Gastrocnemius medialis (tissue), 4 donors: ENCODE data around the gene PLPPR1.

Source experiments
- POLR2A ChIP-seq, 2 donors: fragments of 450-650 bp; IDR thresholded peaks; one replicate each; pipeline ENCODE4 v1.6.1; 2017; ENCODE audit warnings: antibody characterized with exemption in 2 of 2, mild to moderate bottlenecking in 2 of 2, moderate library complexity in 2 of 2
- TF ChIP-seq, protein P1 (sequence below), 5 experiments: fragments of 450-650 bp in 3 of 5; fragments of 200-600 bp in 2 of 5; sonication (generic) in 2 of 5; IDR thresholded peaks in 4 of 5; conservative IDR thresholded peaks in 1 of 5; 1 replicate in 4 of 5; 2 replicates in 1 of 5; pipeline ENCODE4 v1.5.1; 2016 to 2019; ENCODE audit warnings: antibody characterized with exemption in 5 of 5, mild to moderate bottlenecking in 3 of 5, moderate library complexity in 3 of 5

GRCh38 chr9:101367323-101367722 is 338.8 kb downstream of the PLPPR1 start:
- TF ChIP-seq, protein P1, sequence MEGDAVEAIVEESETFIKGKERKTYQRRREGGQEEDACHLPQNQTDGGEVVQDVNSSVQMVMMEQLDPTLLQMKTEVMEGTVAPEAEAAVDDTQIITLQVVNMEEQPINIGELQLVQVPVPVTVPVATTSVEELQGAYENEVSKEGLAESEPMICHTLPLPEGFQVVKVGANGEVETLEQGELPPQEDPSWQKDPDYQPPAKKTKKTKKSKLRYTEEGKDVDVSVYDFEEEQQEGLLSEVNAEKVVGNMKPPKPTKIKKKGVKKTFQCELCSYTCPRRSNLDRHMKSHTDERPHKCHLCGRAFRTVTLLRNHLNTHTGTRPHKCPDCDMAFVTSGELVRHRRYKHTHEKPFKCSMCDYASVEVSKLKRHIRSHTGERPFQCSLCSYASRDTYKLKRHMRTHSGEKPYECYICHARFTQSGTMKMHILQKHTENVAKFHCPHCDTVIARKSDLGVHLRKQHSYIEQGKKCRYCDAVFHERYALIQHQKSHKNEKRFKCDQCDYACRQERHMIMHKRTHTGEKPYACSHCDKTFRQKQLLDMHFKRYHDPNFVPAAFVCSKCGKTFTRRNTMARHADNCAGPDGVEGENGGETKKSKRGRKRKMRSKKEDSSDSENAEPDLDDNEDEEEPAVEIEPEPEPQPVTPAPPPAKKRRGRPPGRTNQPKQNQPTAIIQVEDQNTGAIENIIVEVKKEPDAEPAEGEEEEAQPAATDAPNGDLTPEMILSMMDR (IDR thresholded peaks at IDR 0.05 in 4 of 5, conservative IDR thresholded peaks at IDR 0.05 in 1 of 5), result no peak
- no peak for TF ChIP-seq POLR2A (IDR thresholded peaks at IDR 0.05)
